ENCODE results near the gene EVX2.

EVX2 gene

DNA sequence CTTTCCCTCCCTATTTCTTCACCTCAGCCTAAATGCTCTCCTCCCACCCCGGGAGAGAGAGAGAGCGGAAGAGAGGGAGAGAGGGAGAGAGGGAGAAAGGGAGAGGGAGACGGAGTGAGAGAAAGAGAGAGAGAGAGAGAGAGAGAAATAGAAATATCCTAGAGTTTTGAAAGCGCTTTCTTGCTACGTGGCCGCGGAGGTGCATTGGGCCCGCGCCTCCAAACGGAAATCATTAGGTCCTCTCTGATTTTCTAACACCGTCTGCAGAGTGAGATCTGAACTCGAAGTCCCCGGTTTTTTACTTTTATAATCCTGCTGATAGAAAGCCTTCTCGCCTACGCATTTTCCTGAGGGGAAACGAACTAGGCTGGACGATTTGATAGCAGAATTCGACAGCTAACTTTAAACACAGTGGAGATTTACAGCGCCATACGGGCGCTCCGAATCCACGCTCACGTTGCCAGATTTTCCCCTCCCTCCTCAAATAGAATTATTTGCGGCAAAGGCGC, 903 bp upstream of the EVX2 start:
- DNase-seq (ENCODE audit: low read depth), result no peak
- no peak for TF ChIP-seq CTCF (IDR thresholded peaks at IDR 0.05; ENCODE audit: low read depth, low read length, missing control alignments)
- no peak overlapping the region for H3K4me3 ChIP-seq (ENCODE audit: low read depth, low read length)

DNA sequence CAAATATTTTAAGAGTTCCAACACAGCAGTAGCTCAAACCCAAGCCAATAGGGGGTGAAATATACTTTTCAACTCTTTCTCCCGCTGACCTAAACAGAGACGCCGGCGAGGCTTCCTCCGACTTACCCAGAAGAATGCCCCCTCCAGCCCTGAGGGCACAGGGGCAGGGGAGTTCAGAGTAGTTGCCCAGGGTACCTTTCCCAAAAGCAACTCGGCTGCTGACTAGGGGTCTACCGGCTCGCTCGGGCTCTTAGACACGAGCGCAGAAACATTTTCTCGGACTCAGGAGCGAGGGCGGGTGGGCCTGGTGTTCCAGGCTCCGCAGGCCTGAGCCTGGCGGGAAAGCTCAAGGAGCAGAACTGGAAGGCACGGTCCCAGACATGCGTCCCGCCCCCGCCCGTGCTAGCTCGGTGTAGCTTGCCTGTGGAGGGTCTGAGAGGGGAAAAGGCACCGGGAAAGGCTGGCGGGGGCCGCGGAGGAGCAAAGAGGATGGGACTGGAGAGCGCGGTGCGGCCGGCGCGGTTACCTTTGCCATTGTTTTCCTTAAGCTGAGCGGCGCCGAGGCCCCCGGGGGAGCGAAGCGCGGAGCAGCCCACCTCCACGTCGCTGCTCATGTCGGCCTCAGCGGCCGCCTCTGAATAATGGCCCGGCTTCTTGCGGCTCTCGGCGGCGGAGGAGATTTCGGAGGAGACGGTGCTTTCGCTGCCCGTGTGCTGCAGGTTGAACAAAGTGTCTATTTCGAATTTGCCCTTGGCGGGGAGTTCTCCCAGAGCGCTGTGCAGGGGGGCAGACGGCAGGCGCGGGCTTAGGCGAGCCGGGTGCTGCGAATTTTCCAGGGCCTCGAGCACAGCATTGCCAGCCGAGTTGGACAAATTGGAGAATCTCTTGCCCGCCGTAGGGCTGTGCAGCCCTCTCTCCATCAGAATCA, 674 bp downstream of the EVX2 start:
- DNase-seq (ENCODE audit: low read depth), result no peak
- H3K4me3 ChIP-seq (ENCODE audit: low read depth, low read length), result no peak overlapping the region
- no peak for TF ChIP-seq CTCF (IDR thresholded peaks at IDR 0.05; ENCODE audit: low read depth, low read length, missing control alignments)

GRCh38 chr2:176082525-176082823, 1.3 kb downstream of the EVX2 start:
- H3K4me3 ChIP-seq (ENCODE audit: low read depth, low read length), result no peak overlapping the region
- DNase-seq (ENCODE audit: low read depth), result no peak
- TF ChIP-seq CTCF (IDR thresholded peaks at IDR 0.05; ENCODE audit: low read depth, low read length, missing control alignments), result no peak

DNA sequence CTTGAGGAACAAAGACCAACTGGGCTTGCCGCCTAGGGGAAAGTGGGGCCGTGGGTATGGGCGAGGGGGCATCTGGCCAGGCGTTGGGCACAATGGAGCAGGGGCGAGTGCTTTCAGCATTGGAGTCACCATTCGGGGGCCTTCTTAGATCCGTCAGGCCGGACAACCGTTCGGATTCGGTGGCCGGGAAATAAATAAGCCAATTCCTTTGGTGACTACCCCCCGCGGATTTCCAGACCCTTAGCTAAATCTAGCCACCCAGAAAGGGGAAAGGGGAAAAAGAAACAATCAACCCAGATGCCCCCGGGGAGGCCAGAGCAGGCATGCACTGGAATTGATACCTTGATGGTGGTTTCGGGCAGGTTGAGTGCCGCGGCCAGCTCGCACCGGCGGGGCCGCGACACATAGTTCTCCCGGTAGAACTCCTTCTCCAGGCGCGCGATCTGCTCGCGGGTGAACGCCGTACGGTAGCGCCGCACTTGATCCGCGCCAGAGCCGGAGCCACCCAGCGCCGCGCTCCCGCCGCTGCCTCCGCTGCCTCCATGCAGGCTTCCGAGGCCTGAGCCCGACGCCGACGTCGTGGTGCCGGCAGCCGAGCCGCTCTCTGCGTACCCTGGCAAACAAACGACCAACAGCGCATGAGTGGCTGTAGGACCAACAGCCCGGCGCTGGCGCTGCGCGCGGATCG, 1.8 kb downstream of the EVX2 start:
- no peak for TF ChIP-seq CTCF (IDR thresholded peaks at IDR 0.05; ENCODE audit: low read depth, low read length, missing control alignments)
- DNase-seq (ENCODE audit: low read depth), result no peak
- no peak overlapping the region for H3K4me3 ChIP-seq (ENCODE audit: low read depth, low read length)

DNA sequence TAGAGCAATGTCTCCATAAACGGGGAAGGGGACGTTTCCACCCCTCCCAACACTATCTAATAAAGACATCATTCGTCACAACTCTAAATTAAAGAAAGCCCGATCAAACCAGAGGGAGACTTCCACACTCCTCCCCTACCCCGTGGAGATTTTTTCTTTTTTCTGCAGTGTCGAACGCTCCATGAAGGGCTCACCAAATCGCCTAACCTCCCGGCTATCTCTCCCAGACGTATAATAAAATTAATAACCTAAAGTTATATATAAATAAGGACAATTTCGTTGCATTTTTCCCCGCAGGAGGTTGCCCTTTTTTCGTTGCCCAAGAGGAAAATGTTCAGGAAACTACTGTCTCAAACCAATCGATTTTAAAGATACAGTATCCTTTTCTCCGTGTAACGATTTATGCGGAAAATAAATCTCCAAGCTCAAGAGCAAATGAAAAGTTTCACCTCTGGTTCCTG, 2.4 kb downstream of the EVX2 start:
- H3K4me3 ChIP-seq (ENCODE audit: low read depth, low read length), result no peak overlapping the region
- DNase-seq (ENCODE audit: low read depth), result no peak
- no peak for TF ChIP-seq CTCF (IDR thresholded peaks at IDR 0.05; ENCODE audit: low read depth, low read length, missing control alignments)

- DNase-seq (ENCODE audit: low read depth), result no peak
- no peak overlapping the region for H3K4me3 ChIP-seq (ENCODE audit: low read depth, low read length)
- TF ChIP-seq CTCF (IDR thresholded peaks at IDR 0.05; ENCODE audit: low read depth, low read length, missing control alignments), result no peak
Measured at GRCh38 chr2:176080540-176081375, 3.0 kb downstream of the EVX2 start.

All from GM12864 (cell line).